ENCODE data around the gene PLCL1.

The PLCL1 gene

DNA sequence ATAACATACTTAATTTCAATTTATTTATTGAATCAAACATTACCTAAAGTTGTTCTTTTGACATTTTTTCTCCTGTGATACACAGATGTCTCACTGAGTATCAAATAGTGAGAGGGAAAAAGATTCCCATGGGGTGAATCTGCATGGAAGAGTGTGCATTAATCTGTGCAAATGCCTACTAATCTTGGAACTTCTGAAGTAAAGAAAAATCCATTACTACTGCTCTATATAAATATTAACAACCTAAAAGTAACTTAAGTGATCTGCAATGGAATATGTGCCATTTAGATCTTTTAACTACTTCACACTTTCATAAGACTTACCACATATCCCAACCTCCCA lies 125.5 kb downstream of the PLCL1 start:
- no peak for DNase-seq

DNA sequence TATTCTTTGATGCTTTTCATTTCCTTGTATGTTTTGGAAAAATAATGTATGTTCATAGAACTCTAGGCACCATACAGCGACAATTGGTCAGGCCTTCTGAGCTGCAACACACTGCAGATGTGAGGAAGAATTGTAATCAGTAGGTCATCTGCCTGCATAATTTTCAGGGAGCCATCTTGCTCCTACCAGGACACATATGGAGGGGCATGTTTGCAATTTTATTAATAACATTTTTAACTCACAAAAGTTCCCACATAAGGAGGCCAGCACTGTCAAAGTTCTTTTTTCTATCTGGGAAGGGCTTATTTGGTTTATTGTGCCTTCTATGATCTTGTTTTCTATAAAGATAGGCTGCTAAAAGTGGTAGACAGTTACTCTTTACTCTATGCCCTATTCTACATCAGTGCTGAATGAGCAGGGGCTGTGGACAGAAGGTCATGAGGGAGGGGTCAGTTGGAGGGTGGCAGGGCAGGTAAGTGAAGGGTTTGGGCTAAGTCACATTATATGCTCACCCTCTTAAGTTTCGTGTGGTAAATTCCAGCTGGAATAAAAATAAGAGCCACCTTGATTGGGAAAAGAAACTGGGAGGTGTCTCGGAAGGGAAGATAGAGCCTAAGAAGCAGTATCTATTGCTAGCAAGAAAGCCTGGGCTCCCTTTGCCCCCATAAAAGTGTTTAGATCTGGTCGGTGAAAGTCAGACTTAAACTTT lies 126.3 kb downstream of the PLCL1 start:
- no peak for DNase-seq

DNA sequence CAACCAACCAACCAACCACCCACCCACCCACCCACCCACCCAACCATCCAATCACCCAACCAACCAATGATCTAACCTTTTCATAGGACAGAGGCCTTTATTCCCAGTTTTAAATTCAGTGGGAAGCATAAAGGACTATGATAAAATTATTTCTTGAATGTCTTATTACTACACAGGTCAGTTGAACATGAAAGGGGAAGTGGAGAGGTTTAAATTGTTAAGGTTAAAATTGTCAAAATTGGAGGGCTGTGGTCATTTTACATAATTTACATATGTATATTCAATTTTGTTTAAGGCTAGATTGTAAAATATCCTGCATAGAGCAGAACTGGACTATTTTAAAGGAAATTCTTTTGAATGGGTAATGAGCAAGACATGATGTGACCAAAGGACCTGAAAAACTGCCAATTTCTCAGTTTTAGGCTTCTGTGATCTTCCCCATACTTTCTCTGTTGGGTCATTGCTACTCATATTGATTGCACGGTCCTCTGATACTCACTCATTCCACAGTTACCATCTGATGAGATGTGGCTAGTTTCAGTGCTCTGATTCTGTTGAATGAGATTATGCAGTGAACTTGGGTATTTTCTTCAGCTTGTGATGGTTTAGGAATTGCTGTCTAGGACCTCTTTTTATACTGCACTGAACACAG lies 127.4 kb downstream of the PLCL1 start:
- DNase-seq, result no peak

DNA sequence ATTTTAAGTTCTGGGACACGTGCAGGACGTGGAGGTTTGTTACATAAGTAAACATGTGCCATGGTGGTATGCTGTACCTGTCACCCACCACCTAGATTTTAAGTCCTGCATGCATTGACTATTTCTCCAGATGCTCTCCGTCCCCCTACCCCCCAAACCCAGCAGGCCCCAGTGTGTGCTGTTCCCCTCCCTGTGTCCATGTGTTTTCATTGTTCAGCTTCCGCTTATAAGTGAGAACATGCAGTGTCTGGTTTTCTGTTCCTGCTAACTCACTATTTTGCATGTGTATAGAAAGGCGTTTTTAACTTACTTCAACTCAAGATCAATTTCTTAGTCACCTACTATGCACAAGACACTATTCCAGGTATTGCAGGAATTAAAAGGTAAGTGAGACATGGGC lies 128.0 kb downstream of the PLCL1 start:
- no peak for DNase-seq

DNA sequence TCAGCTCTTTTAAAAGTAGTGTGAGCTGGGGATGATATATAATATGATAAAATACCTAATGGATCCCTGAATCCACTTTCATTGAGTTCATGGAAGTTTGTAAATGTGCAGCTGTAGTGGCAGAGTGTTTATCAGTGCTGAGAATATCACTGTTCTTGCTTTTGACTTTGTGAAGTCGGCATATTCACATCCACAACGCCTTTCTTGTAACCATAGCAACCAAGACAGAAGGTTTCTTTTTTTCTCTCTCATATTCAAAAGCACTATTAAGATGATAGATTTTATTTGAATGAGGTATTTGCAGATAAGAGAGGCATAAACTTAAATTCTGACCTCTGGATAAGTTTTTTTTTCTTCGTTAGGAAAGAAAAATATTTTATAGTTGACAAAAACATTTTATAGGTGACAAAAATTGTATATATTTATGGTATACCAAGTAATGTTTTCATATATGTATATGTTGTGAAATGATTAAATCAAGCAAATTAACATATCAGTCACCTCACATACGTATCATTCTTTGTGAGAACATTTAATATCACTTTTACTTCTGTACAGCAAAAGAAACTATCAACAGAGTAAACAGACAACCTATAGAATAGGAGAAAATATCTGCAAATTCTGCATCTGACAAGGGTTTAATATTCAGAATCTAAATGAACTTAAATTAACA lies 130.0 kb downstream of the PLCL1 start:
- DNase-seq, result peak in 1 of 2 donors; percentile 35

DNA sequence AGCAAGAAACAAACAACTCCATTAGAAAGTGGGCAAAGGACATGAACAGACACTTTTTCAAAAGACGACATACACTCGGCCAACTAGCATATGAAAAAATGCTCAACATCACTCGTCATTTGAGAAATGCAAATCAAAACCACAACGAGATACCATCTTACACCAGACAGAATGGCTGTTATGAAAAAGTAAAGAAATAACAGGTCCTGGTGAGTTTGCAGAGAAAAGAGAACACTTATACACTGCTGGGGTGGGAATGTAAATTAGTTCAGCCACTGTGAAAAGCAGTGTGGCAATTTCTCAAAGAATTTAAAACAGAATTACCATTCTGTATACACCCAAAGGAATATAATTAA lies 130.5 kb downstream of the PLCL1 start:
- DNase-seq, result peak in 1 of 2 donors; percentile 42

DNA sequence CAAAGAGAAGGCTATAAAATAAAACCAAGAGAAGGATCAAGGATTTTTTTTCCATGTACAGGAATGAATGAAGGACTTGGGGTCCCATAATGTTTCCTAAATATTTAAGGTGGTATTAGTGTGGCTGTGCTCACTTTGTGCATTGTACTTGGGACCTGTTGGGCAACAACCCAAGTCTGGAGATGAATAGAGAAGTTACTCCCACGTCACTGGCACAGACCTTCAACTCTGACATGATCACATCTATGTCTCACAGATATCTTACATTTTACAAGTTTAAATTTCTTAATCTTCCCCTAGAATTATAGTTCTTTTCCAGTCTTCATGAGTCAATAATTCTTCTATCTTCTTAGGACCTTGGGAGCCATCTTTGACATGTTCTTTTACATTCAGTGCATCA lies 133.4 kb downstream of the PLCL1 start:
- no peak for DNase-seq

DNA sequence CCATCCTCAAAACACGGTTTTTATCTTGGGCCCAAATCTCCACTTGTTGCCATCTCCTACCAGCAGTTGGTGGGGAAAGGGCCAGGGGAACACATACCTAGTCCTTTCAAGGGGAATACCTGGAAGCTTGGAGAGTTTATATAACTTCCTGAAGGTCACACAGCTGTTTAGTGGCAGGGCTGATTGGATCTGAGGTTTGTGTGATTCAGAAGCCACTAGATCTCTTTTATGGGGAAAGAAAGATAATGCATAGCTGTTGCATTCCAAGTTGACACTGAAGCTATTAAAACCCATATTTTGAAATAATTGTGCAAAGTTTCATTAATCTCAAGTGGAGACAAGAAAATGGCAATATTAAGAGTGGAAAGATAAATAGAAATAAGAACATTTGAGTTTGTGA lies 134.2 kb downstream of the PLCL1 start:
- DNase-seq, result no peak

DNA sequence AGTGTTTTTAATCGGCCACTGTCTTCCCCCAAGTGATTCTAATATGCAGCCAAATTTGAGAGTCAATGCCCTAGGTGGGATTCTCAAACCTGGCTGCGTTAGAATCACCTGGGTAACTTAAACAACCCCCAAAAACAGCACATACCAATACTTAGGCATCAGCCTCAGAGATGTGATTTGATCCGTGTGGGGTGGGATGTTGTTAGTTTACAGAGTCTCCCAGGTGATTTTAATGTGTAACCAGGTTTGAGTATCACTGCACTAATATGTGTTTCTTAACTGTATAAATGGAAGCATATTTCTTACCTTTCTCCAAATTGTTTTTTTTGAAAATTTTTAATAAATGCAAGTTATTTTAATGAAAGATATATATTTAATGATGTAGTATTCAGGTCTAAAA lies 135.4 kb downstream of the PLCL1 start:
- no peak for DNase-seq

DNA sequence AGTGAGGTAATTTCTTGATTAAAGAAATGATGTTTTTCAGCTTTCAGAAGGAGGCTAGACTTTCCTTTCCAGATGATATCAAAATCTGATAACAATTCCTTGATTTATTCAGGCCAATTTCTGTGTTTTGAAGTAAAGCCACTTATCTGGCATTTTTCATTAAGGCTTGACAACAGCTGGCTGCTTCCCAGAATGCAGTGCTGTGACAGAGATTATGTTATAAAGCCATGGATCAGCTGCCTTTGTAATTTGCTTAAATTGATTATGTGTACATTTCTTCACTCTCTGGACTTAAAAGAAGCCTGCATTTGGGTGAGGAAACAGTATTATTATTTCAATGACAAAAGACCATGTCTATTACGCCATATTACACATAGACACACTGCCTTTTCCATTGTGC lies 136.0 kb downstream of the PLCL1 start:
- DNase-seq, result no peak

DNA sequence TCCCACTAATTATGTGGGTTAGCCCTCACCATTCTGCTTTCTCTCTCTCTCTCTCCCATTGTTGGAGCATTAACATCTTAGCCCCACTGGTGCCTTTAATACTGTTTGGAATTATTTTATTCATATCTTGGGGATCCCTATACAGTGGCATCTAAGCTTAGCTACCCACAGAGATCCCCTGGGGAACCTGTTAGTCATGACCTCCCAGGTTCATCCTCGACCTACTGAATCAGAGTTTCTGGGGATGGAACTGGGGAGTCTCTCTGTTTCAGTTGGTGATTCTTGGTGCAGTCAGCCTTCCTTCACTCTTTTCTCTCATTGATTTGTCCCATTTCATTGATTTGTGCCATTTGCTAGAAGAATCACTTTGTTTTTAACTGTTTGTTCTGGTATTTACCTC lies 137.3 kb downstream of the PLCL1 start:
- DNase-seq, result no peak

DNA sequence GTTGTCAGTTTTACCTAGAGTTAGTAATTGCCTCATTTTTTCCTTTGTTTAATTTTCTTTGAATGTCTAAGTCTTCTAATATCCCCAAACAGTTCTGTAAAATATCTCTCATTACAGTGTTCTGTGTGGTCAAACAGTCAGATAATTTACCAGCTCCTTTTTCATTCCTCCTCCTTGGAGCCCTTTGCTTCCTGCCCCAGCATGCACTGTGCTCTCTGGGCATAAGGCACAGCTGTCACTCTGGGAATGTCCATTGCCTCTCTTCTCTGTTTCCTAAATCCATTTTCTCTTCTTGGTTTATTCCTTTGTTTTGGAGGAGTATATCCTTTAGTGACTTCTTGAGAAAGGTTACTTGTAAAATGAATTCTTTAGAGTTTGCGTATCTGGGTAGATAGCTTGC lies 139.3 kb downstream of the PLCL1 start:
- no peak for DNase-seq

DNA sequence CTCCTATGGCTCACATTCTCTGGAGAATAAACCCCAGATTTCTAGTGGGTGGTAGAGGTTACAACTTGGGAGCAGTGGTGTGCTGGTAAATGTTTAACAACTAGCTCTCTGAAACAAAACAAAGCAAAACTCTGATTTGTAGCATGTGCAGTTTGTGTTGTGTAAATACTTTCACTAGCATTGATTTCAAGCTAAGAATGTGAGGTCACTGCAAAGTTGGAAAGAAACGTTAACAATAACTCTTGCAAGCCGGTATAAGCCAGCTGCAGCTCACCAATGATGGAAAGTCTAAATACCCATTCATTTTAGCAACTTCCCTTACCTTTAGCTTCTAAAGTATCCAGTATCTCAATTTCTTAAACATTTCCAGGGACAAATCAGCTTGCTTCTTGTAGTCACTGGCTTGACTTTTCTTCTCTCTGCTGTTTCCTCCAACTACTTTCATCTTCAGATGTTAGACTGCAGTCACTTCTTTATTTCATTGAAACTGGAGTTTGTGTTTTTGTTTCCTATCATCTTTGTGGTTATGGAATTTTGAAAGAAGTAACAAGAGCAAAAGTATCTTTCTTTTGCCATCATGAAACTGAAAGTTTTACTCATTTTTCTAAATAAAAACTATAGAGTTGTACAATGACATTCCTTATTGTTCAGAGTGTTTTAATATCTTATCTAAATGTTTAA lies 140.2 kb downstream of the PLCL1 start:
- no peak for DNase-seq

DNA sequence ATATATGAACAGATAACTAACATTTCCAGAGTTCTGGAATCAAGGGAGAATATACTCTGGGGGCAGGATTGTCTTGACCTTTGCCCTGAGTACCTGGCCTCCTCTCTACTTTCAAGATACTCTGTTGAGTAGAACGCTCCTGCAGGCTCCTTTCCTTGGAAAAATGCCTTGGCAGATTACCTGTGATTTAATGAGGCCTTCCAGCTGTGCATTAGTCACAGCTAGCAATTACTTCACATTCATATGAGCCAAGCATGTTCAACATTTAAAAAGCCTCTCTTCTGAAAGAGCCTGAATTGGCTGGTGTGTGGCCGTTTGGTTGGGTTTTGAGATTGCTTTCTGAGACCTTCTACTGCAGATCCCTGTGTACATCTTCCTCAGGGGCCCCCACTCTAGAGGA lies 142.2 kb downstream of the PLCL1 start:
- no peak for DNase-seq

DNA sequence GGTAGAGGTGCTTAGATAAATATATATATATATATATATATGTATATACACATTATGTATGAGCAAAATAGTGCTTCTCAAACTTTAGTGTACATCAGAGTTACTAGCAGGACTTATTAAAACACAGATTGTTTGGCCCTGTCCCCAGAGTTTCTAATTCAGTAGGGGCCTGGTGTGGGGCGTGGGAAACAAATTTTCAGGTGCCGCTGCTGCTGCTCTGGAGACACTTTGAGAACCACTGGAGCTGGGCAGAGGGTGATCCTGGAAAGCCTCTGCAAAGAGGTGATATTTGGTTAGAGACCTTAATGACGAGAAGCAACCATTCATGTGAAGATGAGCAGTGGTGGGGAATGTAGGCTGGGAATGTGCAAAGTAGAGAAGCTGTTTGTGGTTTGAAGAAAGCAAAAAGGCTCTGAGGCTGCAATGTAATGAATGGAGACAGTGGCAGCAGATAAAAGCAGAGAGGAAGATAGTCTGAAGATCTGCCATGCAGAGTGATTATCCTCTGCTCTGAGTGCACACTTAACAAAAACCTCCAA lies 142.9 kb downstream of the PLCL1 start:
- DNase-seq, result no peak

DNA sequence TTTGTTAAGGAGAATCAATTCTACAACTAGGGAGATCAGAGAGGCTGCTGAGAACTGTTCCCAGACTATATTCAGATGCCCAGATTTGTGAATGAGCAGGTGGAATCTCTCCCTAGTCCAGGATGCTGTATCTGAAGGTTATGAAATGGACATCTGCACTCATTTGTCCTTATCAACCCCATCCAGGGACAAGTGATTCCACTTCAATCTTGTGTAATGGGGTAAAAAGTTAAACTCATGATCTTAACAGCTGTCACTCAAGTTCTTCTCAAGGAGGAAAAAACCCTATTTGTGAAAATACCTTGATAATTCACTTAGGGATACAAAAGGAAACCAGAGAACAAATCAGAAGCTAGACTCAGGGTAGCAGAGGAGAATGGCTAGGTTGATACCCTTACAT lies 144.8 kb downstream of the PLCL1 start:
- no peak for DNase-seq

DNA sequence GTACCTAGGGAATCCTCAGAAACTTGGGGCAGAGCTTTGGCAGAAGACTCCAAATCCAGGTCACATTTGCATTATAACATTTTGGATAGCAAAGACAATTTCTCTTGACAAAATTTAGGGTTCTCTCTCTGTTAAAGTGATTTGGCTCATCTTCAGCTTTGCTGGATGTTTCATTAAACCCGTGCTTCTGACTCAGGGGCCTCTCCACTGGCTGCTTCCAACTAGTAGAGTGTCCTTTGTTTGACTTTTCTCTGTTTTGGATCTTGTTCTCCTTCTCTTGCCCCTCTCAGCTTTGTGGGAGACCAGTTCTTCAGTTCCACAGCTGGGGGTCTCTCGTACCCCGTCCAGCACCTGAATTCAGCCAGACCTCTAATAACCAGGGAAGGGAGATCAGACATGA lies 145.6 kb downstream of the PLCL1 start:
- no peak for DNase-seq

DNA sequence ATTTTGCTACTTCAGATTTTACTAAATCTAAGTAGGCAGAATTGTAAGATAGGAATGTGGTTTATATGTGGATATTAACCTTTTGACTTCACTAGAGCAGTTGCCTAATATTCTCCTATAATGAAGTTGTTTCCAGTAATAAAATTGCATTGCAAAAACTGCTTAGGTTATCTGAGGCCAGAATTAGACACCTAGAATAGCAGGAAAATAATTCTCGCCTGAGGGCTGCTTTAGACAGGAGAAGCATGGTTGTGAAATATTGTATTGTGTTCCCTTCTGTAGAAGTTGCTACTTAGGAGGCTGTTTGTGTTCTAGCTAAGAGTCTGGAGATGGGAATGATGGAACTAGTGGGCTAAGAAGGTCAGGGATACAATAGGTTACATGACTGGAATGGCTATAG lies 146.3 kb downstream of the PLCL1 start:
- no peak for DNase-seq

DNA sequence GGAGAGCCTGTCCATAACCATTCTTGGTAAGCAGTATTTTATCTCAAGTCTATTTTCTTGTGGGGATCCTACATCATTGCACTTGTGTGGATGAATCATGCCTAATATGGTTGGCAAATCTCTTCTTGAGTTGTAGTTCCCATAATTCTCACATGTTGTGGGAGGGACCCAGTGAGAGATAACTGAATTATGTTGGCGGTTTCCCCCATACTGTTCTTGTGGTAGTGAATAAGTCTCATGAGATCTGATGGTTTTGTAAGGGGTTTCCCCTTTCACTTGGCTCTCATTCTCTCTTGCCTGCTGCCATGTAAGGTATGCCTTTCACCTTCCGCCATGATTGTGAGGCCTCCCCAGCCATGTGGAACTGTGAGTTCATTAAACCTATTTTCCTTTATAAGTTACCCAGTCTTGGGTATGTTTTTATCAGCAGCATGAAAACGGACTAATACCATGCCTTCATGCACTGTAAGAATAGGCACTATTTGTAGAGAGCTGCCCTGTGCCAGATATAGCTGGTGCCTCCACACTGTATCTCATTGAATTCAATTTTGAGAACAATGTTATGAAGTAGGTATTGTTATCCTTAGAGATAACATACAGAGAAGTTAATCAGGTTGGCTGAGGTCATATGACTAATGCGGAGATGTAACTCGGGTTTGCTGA lies 148.3 kb downstream of the PLCL1 start:
- no peak for DNase-seq

DNA sequence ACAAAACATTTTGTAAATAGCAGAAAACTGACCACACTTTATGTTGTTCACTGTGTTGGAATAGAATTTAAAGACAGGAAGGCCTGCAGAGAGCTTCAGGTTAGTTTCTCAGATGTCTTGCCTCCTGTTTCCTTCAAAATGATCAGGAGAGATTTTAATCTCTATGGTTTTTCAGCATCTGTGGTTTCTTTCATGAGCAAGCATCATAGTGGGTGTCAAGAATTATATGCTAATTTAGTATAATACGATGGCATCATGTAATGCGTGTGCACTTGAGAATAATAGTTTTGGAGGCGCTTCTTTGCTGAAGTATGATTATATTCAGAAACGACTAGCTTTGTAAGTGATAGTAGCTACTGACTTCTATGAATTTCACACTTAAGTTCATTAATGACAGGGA lies 149.9 kb downstream of the PLCL1 start:
- DNase-seq, result peak in 1 of 2 donors; percentile 36

DNA sequence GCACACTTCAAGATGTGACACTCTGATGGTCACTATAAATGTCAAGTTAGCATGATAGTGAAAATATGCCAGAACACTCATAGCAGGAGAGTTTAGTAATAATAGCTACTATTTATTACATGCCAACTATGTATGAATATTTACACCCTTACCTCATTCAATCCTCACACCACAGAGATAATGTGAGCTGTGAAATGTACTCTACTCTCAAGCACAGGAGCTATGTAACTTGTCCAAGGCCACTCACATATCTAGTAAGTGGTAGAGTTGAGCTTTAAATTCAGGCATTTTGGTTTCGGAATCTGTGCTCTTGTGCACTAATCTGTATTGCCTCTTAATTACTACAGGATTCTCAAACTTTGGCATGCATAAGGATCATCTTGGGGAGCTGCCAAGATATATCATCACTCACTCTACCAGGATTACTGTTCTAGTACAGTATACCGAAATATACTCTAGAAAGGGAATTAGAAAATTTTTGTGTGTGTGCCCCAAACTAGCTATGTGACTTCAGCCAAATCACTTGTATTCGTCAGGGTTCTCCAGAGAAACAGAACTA lies 154.3 kb downstream of the PLCL1 start:
- DNase-seq, result no peak

DNA sequence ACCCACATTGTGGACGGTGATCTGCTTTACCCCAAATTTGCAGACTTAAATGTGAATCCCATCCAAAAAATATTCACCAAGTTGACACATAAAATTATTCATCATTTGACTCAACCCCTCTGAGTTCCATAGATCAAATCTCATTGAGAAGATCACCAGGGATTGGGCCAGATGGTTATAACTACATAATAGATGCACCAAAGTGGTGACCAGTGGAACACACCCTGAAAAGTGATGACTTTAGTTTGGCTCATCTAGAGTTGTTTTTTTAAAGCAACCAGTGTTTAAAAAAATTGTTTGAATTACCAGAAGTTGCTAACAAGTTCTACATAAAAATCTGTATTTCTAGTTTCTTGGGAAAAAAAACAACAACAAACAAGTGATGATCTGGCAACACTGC lies 155.0 kb downstream of the PLCL1 start:
- no peak for DNase-seq

DNA sequence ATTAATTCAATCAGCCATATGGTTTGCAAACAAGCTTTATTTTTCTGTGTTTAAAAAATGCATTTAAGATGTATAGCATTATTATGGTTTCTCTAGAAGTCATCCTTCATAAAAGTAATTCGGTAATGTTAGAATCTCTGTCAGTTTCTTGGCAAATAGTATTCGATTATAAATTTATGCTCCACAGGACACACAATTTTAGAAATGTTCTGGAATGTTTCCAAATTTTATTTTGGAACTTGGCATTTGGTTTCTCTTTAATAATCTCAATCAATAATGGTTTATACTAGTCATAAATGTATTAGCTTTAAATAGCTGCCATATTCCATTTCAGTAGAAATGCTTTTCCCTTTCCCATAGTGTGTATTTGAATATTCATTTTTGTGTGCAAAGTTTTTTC lies 156.4 kb downstream of the PLCL1 start:
- no peak for DNase-seq

Measured in CD4-positive, alpha-beta T cell treated with Interferon alpha-2 for 1 hour (primary cell).